Cerebellar nuclear complex (tissue), 1 donor: ENCODE measurements around the gene PGD.
"Not testable (repeated sequence)": the region's sequence is repeated elsewhere in the genome, so short reads cannot be mapped to it uniquely, and the experiment has no call there.

Experiments used
- DNase-seq, 2 experiments: peaks; one replicate each; lab custom pipeline; 2025; lab: John Stamatoyannopoulos, UW

PGD gene

GRCh38 chr1:10399444-10399941 lies 629 bp downstream of the PGD start:
- DNase-seq = no peak

- no peak for DNase-seq
These were observed 1.1 kb downstream of the PGD start for GRCh38 chr1:10400013-10400412.

- no peak for DNase-seq
These were observed 2.4 kb downstream of the PGD start for GRCh38 chr1:10401281-10401680.

GRCh38 chr1:10402729-10403274 lies 3.9 kb downstream of the PGD start:
- DNase-seq = no peak

- no peak for DNase-seq
These were observed 8.3 kb downstream of the PGD start for GRCh38 chr1:10407201-10407600.

- DNase-seq = no peak
These were observed 16.5 kb downstream of the PGD start for GRCh38 chr1:10415211-10415930.

- not testable (repeated sequence) for DNase-seq
These were observed 17.1 kb downstream of the PGD start for GRCh38 chr1:10415967-10416366.

- not testable (repeated sequence) for DNase-seq
These were observed 19.9 kb downstream of the PGD start for GRCh38 chr1:10418741-10419140.

- no peak for DNase-seq
These were observed 20.5 kb downstream of the PGD start for GRCh38 chr1:10419351-10419750.

- no peak for DNase-seq
These were observed 22.8 kb downstream of the PGD start for GRCh38 chr1:10421637-10422036.

GRCh38 chr1:10424034-10424433 lies 25.2 kb downstream of the PGD start:
- DNase-seq = no peak

GRCh38 chr1:10424651-10425050 lies 25.8 kb downstream of the PGD start:
- no peak for DNase-seq

- not testable (repeated sequence) for DNase-seq
These were observed 27.1 kb downstream of the PGD start for GRCh38 chr1:10425826-10426534.

- not testable (repeated sequence) for DNase-seq
These were observed 27.6 kb downstream of the PGD start for GRCh38 chr1:10426535-10426848.

- DNase-seq = no peak
These were observed 30.1 kb downstream of the PGD start for GRCh38 chr1:10428984-10429383.

GRCh38 chr1:10429868-10430215 lies 31.0 kb downstream of the PGD start:
- DNase-seq = no peak

- DNase-seq = peak in 1 of 2 experiments; percentile 47
These were observed 31.6 kb downstream of the PGD start, which contains the start of gene CENPS for GRCh38 chr1:10430216-10431069. TSS of gene CENPS (plus strand) at chr1:10430433. CDS start at chr1:10430518, 85 bp downstream.

- DNase-seq = no peak
These were observed 32.3 kb downstream of the PGD start for GRCh38 chr1:10431070-10431730.

- no peak for DNase-seq
These were observed 34.2 kb downstream of the PGD start for GRCh38 chr1:10432910-10433700.

GRCh38 chr1:10433790-10434189 lies 34.9 kb downstream of the PGD start:
- no peak for DNase-seq

GRCh38 chr1:10434590-10434989 lies 35.7 kb downstream of the PGD start:
- no peak for DNase-seq
